Astrocyte (in vitro differentiated cells and primary cell): ENCODE results near the gene SRR. TPM values are rescaled to one million over a fixed set of nuclear protein-coding genes. Genes with fewer than 3 reads are reported as not detected.

Experiments
- DNase-seq: peaks from one replicate; pipeline ENCODE4 v3.0.0-alpha.2; 2010; ENCODE audit warnings: low read depth
- FAIRE-seq: peaks from 2 replicates; lab custom pipeline; 2011; peaks lifted over from hg19 to GRCh38; lab: Jason Lieb, UNC
- H2AFZ ChIP-seq: 2 replicates; pipeline ENCODE4 v1.6.0; 2012; ENCODE audit warnings: low read depth, low read length, inconsistent platforms
- H3K27ac ChIP-seq: 2 replicates; pipeline ENCODE4 v1.5.1; 2011; ENCODE audit warnings: low read depth, low read length, inconsistent platforms
- H3K27me3 ChIP-seq: 2 replicates; pipeline ENCODE4 v1.6.0; 2011; ENCODE audit warnings: low read length, inconsistent platforms; ENCODE audit not compliant: insufficient read depth
- H3K36me3 ChIP-seq: 2 replicates; pipeline ENCODE4 v1.5.1; 2011; ENCODE audit warnings: low read length, inconsistent platforms; ENCODE audit not compliant: insufficient read depth
- H3K4me1 ChIP-seq: 2 replicates; pipeline ENCODE4 v1.5.1; 2011; ENCODE audit warnings: low read length, inconsistent platforms; ENCODE audit not compliant: insufficient read depth
- H3K4me2 ChIP-seq: 2 replicates; pipeline ENCODE4 v1.6.0; 2012; ENCODE audit warnings: low read length, inconsistent platforms
- H3K4me3 ChIP-seq: 2 replicates; pipeline ENCODE4 v1.5.1; 2011; ENCODE audit warnings: low read depth, mild to moderate bottlenecking, low read length, inconsistent platforms; ENCODE audit not compliant: insufficient read depth
- H3K79me2 ChIP-seq: 2 replicates; pipeline ENCODE4 v1.6.0; 2012; ENCODE audit warnings: mild to moderate bottlenecking, low read length, inconsistent platforms; ENCODE audit not compliant: insufficient read depth
- H3K9ac ChIP-seq: 2 replicates; pipeline ENCODE4 v1.6.0; 2012; ENCODE audit warnings: mild to moderate bottlenecking, low read length, inconsistent platforms
- H3K9me3 ChIP-seq: 2 replicates; pipeline ENCODE4 v1.5.1; 2012; ENCODE audit warnings: low read depth, mild to moderate bottlenecking, low read length, inconsistent platforms; ENCODE audit not compliant: insufficient read depth
- H4K20me1 ChIP-seq: 2 replicates; pipeline ENCODE4 v1.6.0; 2012; ENCODE audit warnings: low read length, inconsistent platforms; ENCODE audit not compliant: insufficient read depth
- H3K27ac Mint-ChIP-seq: one replicate; pipeline ENCODE4 v1.8.0; 2021; ENCODE audit warnings: mild to moderate bottlenecking, mixed read lengths; ENCODE audit not compliant: unreplicated experiment
- H3K27me3 Mint-ChIP-seq: one replicate; pipeline ENCODE4 v1.8.0; 2021; ENCODE audit warnings: low read depth, mixed read lengths; ENCODE audit not compliant: unreplicated experiment
- H3K36me3 Mint-ChIP-seq: one replicate; pipeline ENCODE4 v1.8.0; 2021; ENCODE audit warnings: low read depth, mixed read lengths; ENCODE audit not compliant: unreplicated experiment
- H3K4me1 Mint-ChIP-seq: one replicate; pipeline ENCODE4 v1.8.0; 2021; ENCODE audit warnings: low read depth, mixed read lengths; ENCODE audit not compliant: unreplicated experiment
- H3K4me3 Mint-ChIP-seq: one replicate; pipeline ENCODE4 v1.8.0; 2021; ENCODE audit warnings: mild to moderate bottlenecking, moderate library complexity, mixed read lengths; ENCODE audit not compliant: unreplicated experiment
- H3K9me3 Mint-ChIP-seq: one replicate; pipeline ENCODE4 v1.8.0; 2021; ENCODE audit warnings: mild to moderate bottlenecking, mixed read lengths; ENCODE audit not compliant: unreplicated experiment
- EZH2 ChIP-seq: IDR thresholded peaks from 2 replicates; pipeline ENCODE4 v1.6.1; 2012; ENCODE audit warnings: mild to moderate bottlenecking, low read length, inconsistent platforms; ENCODE audit not compliant: insufficient read depth
- total RNA-seq: library from RNA; stranded (reverse); gene quantifications from 2 replicates; pipeline ENCODE4 v1.2.1, GENCODE V29; 2021
- TF ChIP-seq, protein P1 (sequence below): IDR thresholded peaks from 2 replicates; pipeline ENCODE4 v1.5.1; 2011; ENCODE audit warnings: low read depth, mild to moderate bottlenecking, inconsistent platforms, low read length, moderate library complexity; ENCODE audit not compliant: insufficient read depth

Gene SRR
- total RNA-seq, 1 donor from 2014 or later: 15.4 TPM

DNA sequence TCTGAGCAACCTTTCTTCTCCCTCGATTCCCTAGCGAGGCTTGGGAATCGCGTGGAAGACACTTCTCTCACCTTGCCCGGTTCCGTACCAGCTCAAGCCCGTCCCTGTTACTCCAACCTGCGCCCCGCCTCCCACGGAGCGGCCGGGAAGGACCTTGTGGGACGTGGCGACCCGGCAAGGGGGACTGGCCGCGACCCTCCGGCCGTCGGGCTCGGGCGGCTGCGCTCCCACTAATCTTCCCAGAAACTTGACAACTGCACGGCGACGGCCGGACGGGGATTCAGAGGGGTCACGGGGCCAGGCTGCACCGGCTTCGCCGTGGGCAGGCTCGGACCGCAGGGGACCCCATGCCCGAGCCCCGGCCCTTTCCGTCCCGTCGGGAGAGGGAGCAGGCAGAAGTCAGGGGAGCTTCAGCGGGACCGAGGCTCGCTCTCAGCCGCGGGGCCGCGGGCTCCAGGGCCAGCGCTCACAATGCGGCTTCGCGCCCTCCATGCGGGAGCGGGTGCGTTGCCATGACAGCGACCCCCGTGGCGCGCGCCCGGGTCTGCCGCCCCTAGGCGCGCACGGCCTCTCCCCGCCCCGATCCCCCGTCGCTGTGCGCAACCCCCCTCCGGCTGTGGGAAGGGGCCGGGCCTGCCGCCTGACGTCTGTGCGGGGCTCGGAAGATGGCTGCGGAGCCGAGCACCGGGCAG lies 33.2 kb downstream of the SRR start, which contains the start of gene SGSM2:
Gene SGSM2, plus strand, starts transcription at position 650 of the 692 bp plus-strand sequence. CDS start 188 bp downstream, outside the sequence.
- TF ChIP-seq EZH2: no peak
- TF ChIP-seq, protein P1, sequence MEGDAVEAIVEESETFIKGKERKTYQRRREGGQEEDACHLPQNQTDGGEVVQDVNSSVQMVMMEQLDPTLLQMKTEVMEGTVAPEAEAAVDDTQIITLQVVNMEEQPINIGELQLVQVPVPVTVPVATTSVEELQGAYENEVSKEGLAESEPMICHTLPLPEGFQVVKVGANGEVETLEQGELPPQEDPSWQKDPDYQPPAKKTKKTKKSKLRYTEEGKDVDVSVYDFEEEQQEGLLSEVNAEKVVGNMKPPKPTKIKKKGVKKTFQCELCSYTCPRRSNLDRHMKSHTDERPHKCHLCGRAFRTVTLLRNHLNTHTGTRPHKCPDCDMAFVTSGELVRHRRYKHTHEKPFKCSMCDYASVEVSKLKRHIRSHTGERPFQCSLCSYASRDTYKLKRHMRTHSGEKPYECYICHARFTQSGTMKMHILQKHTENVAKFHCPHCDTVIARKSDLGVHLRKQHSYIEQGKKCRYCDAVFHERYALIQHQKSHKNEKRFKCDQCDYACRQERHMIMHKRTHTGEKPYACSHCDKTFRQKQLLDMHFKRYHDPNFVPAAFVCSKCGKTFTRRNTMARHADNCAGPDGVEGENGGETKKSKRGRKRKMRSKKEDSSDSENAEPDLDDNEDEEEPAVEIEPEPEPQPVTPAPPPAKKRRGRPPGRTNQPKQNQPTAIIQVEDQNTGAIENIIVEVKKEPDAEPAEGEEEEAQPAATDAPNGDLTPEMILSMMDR: no peak
- no peaks in the 10 kb centered on the region for H3K27me3 ChIP-seq
- no peaks in the 10 kb centered on the region for H3K27me3 Mint-ChIP-seq
- no peaks in the 10 kb centered on the region for H3K9me3 ChIP-seq
- H3K4me3 Mint-ChIP-seq: peak within 1 kb of the TSS; percentile 99
- peak within 1 kb of the TSS; percentile 78 for H3K27ac ChIP-seq
- H3K27ac Mint-ChIP-seq: peak within 1 kb of the TSS; percentile 97
- peak; percentile 24 for DNase-seq
- peaks cover 16% of the 10 kb centered on the region for H3K4me1 Mint-ChIP-seq
- FAIRE-seq: no peak
- peak within 1 kb of the TSS; percentile 98 for H3K9ac ChIP-seq
- peak within 1 kb of the TSS; percentile 93 for H3K4me2 ChIP-seq
- H2AFZ ChIP-seq: peak within 1 kb of the TSS; percentile 94
- H3K4me3 ChIP-seq: peak within 1 kb of the TSS; percentile 99
- H4K20me1 ChIP-seq: peaks cover 45% of the 10 kb centered on the region
- H3K36me3 Mint-ChIP-seq: peaks cover 6% of the 10 kb centered on the region
- H3K36me3 ChIP-seq: peaks cover 34% of the 10 kb centered on the region
- H3K4me1 ChIP-seq: peaks cover 24% of the 10 kb centered on the region
- H3K79me2 ChIP-seq: peaks cover 62% of the 10 kb centered on the region
- no peaks in the 10 kb centered on the region for H3K9me3 Mint-ChIP-seq

DNA sequence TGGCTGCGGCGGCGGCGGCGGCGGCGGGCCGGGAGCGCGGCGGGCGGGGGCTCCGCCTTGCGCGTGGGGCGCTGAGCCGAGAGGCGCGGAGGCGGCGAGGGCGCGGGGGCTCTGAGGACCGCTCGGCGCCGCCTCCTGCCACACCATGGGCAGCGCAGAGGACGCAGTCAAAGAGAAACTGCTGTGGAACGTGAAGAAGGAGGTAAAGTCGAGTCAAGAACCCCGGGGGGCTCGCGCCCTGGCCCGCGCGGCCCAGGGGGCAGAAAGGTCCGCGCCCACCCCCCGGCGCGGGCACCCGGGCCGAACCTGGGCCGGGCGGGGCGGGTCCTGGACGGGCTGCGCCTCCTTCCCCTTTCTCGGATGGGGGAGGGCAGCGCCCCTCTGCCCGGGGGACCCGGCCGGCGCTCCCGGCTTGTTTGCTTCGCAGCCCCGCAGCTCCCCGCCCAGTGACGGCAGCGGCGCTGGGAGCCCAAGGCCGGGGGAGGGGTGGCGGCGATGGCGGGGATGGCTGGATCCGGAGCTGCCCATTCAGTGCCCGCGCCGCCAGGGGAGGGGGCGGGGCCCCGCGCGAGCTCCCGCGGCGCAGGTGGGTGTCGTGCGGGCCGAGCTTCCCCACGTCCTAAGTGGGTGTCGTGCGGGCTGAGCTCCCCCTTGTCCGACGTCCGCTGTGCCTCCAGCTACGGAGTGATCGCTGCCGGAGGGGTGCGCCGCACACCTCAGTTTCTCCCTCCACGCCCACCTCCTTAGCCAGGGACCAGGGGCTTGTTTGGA lies 34.0 kb downstream of the SRR start:
- Histone ChIP-seq H3K79me2 (peaks cover 58% of the 10 kb centered on the region), H3K27me3 (no peaks in the 10 kb centered on the region), H3K9me3 (no peaks in the 10 kb centered on the region), H3K36me3 (peaks cover 29% of the 10 kb centered on the region), H3K4me3 (peak overlapping the region; percentile 99), H3K9ac (peak overlapping the region; percentile 98), H4K20me1 (peaks cover 45% of the 10 kb centered on the region), H3K27ac (peak overlapping the region; percentile 78), H3K4me1 (peaks cover 24% of the 10 kb centered on the region), H3K4me2 (peak overlapping the region; percentile 93), H2AFZ (peak overlapping the region; percentile 94)
- Mint-ChIP-seq H3K27me3 (no peaks in the 10 kb centered on the region), H3K27ac (peak overlapping the region; percentile 42), H3K4me3 (peak overlapping the region; percentile 88), H3K4me1 (peaks cover 16% of the 10 kb centered on the region), H3K36me3 (peaks cover 6% of the 10 kb centered on the region), H3K9me3 (no peaks in the 10 kb centered on the region)
- TF ChIP-seq EZH2: no peak
- TF ChIP-seq, protein P1: no peak
- FAIRE-seq (no peak), DNase-seq (peak; percentile 32)
